Parathyroid adenoma (tissue), 2 donors: Measurements from ENCODE around the gene CLECL1.

Experiments used
- H2AFZ ChIP-seq: fragments of 300-600 bp; sonication (generic); one replicate; pipeline ENCODE4 v1.7.0; 2017; ENCODE audit warnings: antibody characterized with exemption, mild to moderate bottlenecking
- H3K27ac ChIP-seq: fragments of 300-600 bp; sonication (generic); one replicate; pipeline ENCODE4 v1.7.0; 2017
- H3K27me3 ChIP-seq: fragments of 300-600 bp; sonication (generic); one replicate; pipeline ENCODE4 v1.7.0; 2017; ENCODE audit warnings: low read length; ENCODE audit not compliant: control insufficient read depth, insufficient read depth
- H3K36me3 ChIP-seq: fragments of 300-600 bp; sonication (generic); one replicate; pipeline ENCODE4 v1.7.0; 2017; ENCODE audit warnings: low read length; ENCODE audit not compliant: control insufficient read depth, insufficient read depth
- H3K4me1 ChIP-seq: fragments of 300-600 bp; sonication (generic); one replicate; pipeline ENCODE4 v1.7.0; 2017; ENCODE audit warnings: control low read depth
- H3K4me2 ChIP-seq: fragments of 300-600 bp; sonication (generic); one replicate; pipeline ENCODE4 v1.7.0; 2017; ENCODE audit warnings: low read length
- H3K4me3 ChIP-seq: fragments of 300-600 bp; sonication (generic); one replicate; pipeline ENCODE4 v1.7.0; 2017; ENCODE audit warnings: low read depth, low read length
- H3K79me2 ChIP-seq: fragments of 300-600 bp; sonication (generic); one replicate; pipeline ENCODE4 v1.7.0; 2017; ENCODE audit warnings: control low read depth
- H3K9ac ChIP-seq: fragments of 300-600 bp; sonication (generic); one replicate; pipeline ENCODE4 v1.7.0; 2017; ENCODE audit warnings: mild to moderate bottlenecking
- H3K9me3 ChIP-seq: fragments of 300-600 bp; sonication (generic); one replicate; pipeline ENCODE4 v1.7.0; 2017; ENCODE audit warnings: low read length; ENCODE audit not compliant: control insufficient read depth
- CTCF ChIP-seq: fragments of 300-600 bp; sonication (generic); IDR thresholded peaks from one replicate; pipeline ENCODE4 v1.7.0; 2017; ENCODE audit warnings: antibody characterized with exemption, mild to moderate bottlenecking
- donor health status: primary hyperparathyroidism.

The CLECL1 gene

GRCh38 chr12:9730011-9730410, 2.9 kb downstream of the CLECL1 start:
- TF ChIP-seq CTCF = no peak
- H3K9ac ChIP-seq = no peak overlapping the region
- no peak overlapping the region for H3K4me2 ChIP-seq
- no peaks in the 10 kb centered on the region for H3K4me1 ChIP-seq
- H3K4me3 ChIP-seq = no peak overlapping the region
- H3K79me2 ChIP-seq = no peaks in the 10 kb centered on the region
- H3K36me3 ChIP-seq = no peaks in the 10 kb centered on the region
- H2AFZ ChIP-seq = no peak overlapping the region
- H3K27ac ChIP-seq = no peak overlapping the region
- H3K9me3 ChIP-seq = no peaks in the 10 kb centered on the region
- no peaks in the 10 kb centered on the region for H3K27me3 ChIP-seq

- H3K9ac ChIP-seq = no peak overlapping the region
- no peaks in the 10 kb centered on the region for H3K36me3 ChIP-seq
- no peak overlapping the region for H3K27ac ChIP-seq
- no peak overlapping the region for H2AFZ ChIP-seq
- H3K4me1 ChIP-seq = no peaks in the 10 kb centered on the region
- H3K79me2 ChIP-seq = no peaks in the 10 kb centered on the region
- H3K27me3 ChIP-seq = no peaks in the 10 kb centered on the region
- TF ChIP-seq CTCF = no peak
- no peak overlapping the region for H3K4me2 ChIP-seq
- H3K9me3 ChIP-seq = no peaks in the 10 kb centered on the region
- no peak overlapping the region for H3K4me3 ChIP-seq
Measured at GRCh38 chr12:9729082-9729481, 3.8 kb downstream of the CLECL1 start.

- TF ChIP-seq CTCF = no peak
- no peaks in the 10 kb centered on the region for H3K9me3 ChIP-seq
- H3K27ac ChIP-seq = no peak overlapping the region
- no peak overlapping the region for H2AFZ ChIP-seq
- no peaks in the 10 kb centered on the region for H3K36me3 ChIP-seq
- no peak overlapping the region for H3K4me3 ChIP-seq
- H3K79me2 ChIP-seq = no peaks in the 10 kb centered on the region
- no peaks in the 10 kb centered on the region for H3K27me3 ChIP-seq
- H3K4me1 ChIP-seq = no peaks in the 10 kb centered on the region
- no peak overlapping the region for H3K9ac ChIP-seq
- H3K4me2 ChIP-seq = no peak overlapping the region
Measured at GRCh38 chr12:9727813-9728212, 5.1 kb downstream of the CLECL1 start.

- Histone ChIP-seq H3K9me3 (no peaks in the 10 kb centered on the region), H3K4me3 (no peak overlapping the region), H3K36me3 (no peaks in the 10 kb centered on the region), H3K79me2 (no peaks in the 10 kb centered on the region), H3K4me2 (no peak overlapping the region), H3K27me3 (no peaks in the 10 kb centered on the region), H3K9ac (no peak overlapping the region), H3K27ac (no peak overlapping the region), H3K4me1 (no peaks in the 10 kb centered on the region), H2AFZ (no peak overlapping the region)
- no peak for TF ChIP-seq CTCF
Measured at GRCh38 chr12:9725213-9725870, 7.6 kb downstream of the CLECL1 start.

GRCh38 chr12:9724023-9724422, 8.9 kb downstream of the CLECL1 start:
- H3K27ac ChIP-seq = no peak overlapping the region
- no peaks in the 10 kb centered on the region for H3K4me1 ChIP-seq
- no peak overlapping the region for H3K4me2 ChIP-seq
- H3K79me2 ChIP-seq = no peaks in the 10 kb centered on the region
- no peaks in the 10 kb centered on the region for H3K36me3 ChIP-seq
- H3K9ac ChIP-seq = no peak overlapping the region
- TF ChIP-seq CTCF = no peak
- no peak overlapping the region for H3K4me3 ChIP-seq
- H2AFZ ChIP-seq = no peak overlapping the region
- H3K9me3 ChIP-seq = no peaks in the 10 kb centered on the region
- H3K27me3 ChIP-seq = no peaks in the 10 kb centered on the region
